K562 (cell line): ENCODE measurements around the gene HAAO. TPM values are rescaled to one million over a fixed set of nuclear protein-coding genes. Genes with fewer than 3 reads are reported as not detected.

Source experiments
- ATAC-seq: fragments of 200-7000 bp; cut with Tn5 transposase; 3 replicates; pipeline ENCODE4 v1.9.1; 2020; ENCODE audit warnings: moderate library complexity
- BruUV-seq: library from RNA; stranded (reverse); fragments of 400-500 nt; replicated peaks from 2 replicates; lab custom pipeline; 2021; lab: Mats Ljungman, UMichigan
- CTCF ChIA-PET: fragments of 300-600 bp; formaldehyde crosslinking; extraction: SDS; loops from one replicate; lab custom pipeline; 2021; ENCODE audit warnings: low intra/inter-chr PET ratio; lab: Yijun Ruan, JAX
- POLR2A ChIA-PET: fragments of 300-600, 350-650 bp; sonication (Branson Sonifier 250); formaldehyde crosslinking; extraction: SDS; loops from one replicate; lab custom pipeline; 2021; ENCODE audit warnings: antibody characterized with exemption, inconsistent platforms; lab: Yijun Ruan, JAX
- DNase-seq, 4 experiments: peaks; one replicate each; pipeline versions ENCODE4 v3.0.0 to v3.0.0-alpha.2; 2011 to 2018; ENCODE audit warnings: low spot score in 3 of 4, mixed read lengths in 3 of 4; ENCODE audit errors: extremely low read depth in 1 of 4
- FAIRE-seq: peaks from 2 replicates; lab custom pipeline; 2011; peaks lifted over from hg19 to GRCh38; lab: Jason Lieb, UNC
- H2AFZ ChIP-seq: 2 replicates; pipeline ENCODE4 v1.6.0; 2011; ENCODE audit warnings: low read depth, low read length, control low read depth, inconsistent platforms
- H3K27ac ChIP-seq: fragments of 200-600 bp; 3 replicates; pipeline ENCODE4 v1.8.0; 2011; ENCODE audit warnings: low read depth, mild to moderate bottlenecking, control low read depth, inconsistent platforms, low read length, moderate library complexity, mixed read lengths; ENCODE audit errors: extremely low read depth
- H3K27me3 ChIP-seq, 2 experiments: fragments of 300-600 bp in 1 of 2; 2 replicates in 1 of 2; 3 replicates in 1 of 2; pipeline versions ENCODE4 v1.6.0 to v1.8.0; 2011; ENCODE audit warnings: inconsistent platforms in 2 of 2, low read length in 2 of 2, mild to moderate bottlenecking in 1 of 2, mixed read lengths in 1 of 2, moderate library complexity in 1 of 2; ENCODE audit not compliant: control insufficient read depth in 2 of 2, insufficient read depth in 2 of 2
- H3K36me3 ChIP-seq: fragments of 300-600 bp; 3 replicates; pipeline ENCODE4 v1.8.0; 2011; ENCODE audit warnings: mild to moderate bottlenecking, low read length, inconsistent platforms; ENCODE audit not compliant: control insufficient read depth, insufficient read depth
- H3K4me1 ChIP-seq, 2 experiments: fragments of 200-600 bp in 1 of 2; replicated peaks in 1 of 2; 2 replicates in 1 of 2; 3 replicates in 1 of 2; pipeline versions ENCODE4 v1.5.1 to v1.8.0; 2011; ENCODE audit warnings: inconsistent platforms in 2 of 2, low read length in 2 of 2, mild to moderate bottlenecking in 1 of 2, mixed read lengths in 1 of 2, moderate library complexity in 1 of 2; ENCODE audit not compliant: control insufficient read depth in 2 of 2, insufficient read depth in 2 of 2
- H3K4me2 ChIP-seq: 2 replicates; pipeline ENCODE4 v1.6.1; 2011; ENCODE audit warnings: low read length, control low read depth, inconsistent platforms, mixed read lengths; ENCODE audit not compliant: insufficient read depth
- H3K4me3 ChIP-seq: fragments of 200-600 bp; sonication (generic), shearing (Covaris generic); 2 replicates; pipeline ENCODE4 v1.5.1; 2016; ENCODE audit warnings: control low read depth, inconsistent platforms
- H3K79me2 ChIP-seq: fragments of 200-600 bp; 3 replicates; pipeline ENCODE4 v1.8.0; 2011; ENCODE audit warnings: low read length, inconsistent platforms; ENCODE audit not compliant: control insufficient read depth, insufficient read depth
- H3K9ac ChIP-seq, 2 experiments: 2 replicates each; pipeline versions ENCODE4 v1.6.0 to v1.6.1; 2011; ENCODE audit warnings: low read depth in 2 of 2, low read length in 2 of 2, control low read depth in 1 of 2, inconsistent platforms in 1 of 2, mild to moderate bottlenecking in 1 of 2, mixed read lengths in 1 of 2; ENCODE audit not compliant: insufficient read depth in 1 of 2
- H3K9me1 ChIP-seq: one replicate; pipeline ENCODE4 v1.6.0; 2011; ENCODE audit warnings: inconsistent platforms, mild to moderate bottlenecking, low read length, moderate library complexity; ENCODE audit not compliant: control insufficient read depth, insufficient read depth
- H3K9me3 ChIP-seq: replicated peaks from 2 replicates; pipeline ENCODE4 v1.5.1; 2011; ENCODE audit warnings: low read depth, low read length, inconsistent platforms; ENCODE audit not compliant: control insufficient read depth, insufficient read depth
- H4K20me1 ChIP-seq: replicated peaks from 2 replicates; pipeline ENCODE4 v1.6.1; 2011; ENCODE audit warnings: low read length, inconsistent platforms, mixed read lengths; ENCODE audit not compliant: control insufficient read depth, insufficient read depth
- ELK3 ChIP-seq: fragments of 450-650 bp; formaldehyde crosslinking; IDR thresholded peaks from 2 replicates; pipeline ENCODE4 v1.4.0; 2020; ENCODE audit warnings: mild to moderate bottlenecking
- GATA2 ChIP-seq: sonication (generic); formaldehyde crosslinking; IDR thresholded peaks from 2 replicates; pipeline ENCODE4 v1.4.0; 2020; ENCODE audit warnings: mild to moderate bottlenecking, missing genetic modification reagents
- POLR2B ChIP-seq: fragments of 450-650 bp; IDR thresholded peaks from 2 replicates; pipeline ENCODE4 v1.6.1; 2018; ENCODE audit warnings: low read depth; ENCODE audit not compliant: partially characterized antibody
- TAF15 ChIP-seq: fragments of 200-400 bp; formaldehyde crosslinking; IDR thresholded peaks from 2 replicates; pipeline ENCODE4 v1.6.1; 2017; ENCODE audit warnings: mild to moderate bottlenecking, low read depth, low read length, moderate library complexity
- TFAP4 ChIP-seq: sonication (generic); formaldehyde crosslinking; IDR thresholded peaks from 2 replicates; pipeline ENCODE4 v1.8.0; 2022; ENCODE audit warnings: missing genetic modification reagents, mild to moderate bottlenecking, moderate library complexity, borderline replicate concordance
- ZBTB33 ChIP-seq: sonication (generic); formaldehyde crosslinking; IDR thresholded peaks from 2 replicates; pipeline ENCODE4 v1.8.1; 2023; ENCODE audit warnings: mild to moderate bottlenecking, missing genetic modification reagents
- ZNF318 ChIP-seq, 2 experiments: fragments of 450-650 bp; IDR thresholded peaks; 2 replicates each; pipeline ENCODE4 v1.6.1; 2016; ENCODE audit warnings: mild to moderate bottlenecking in 2 of 2, borderline replicate concordance in 1 of 2, low read depth in 1 of 2, moderate library complexity in 1 of 2
- WGBS: fragments of 100-300 bp; shearing (Covaris generic); methylation state at CpG from one replicate; pipeline ENCODE4 v1.1.6; 2016; ENCODE audit warnings: low coverage, mixed read lengths; ENCODE audit not compliant: insufficient coverage; ENCODE audit errors: missing lambda C conversion rate; 5-methylcytosine and 5-hydroxymethylcytosine counted together
- in situ Hi-C: fragments of 300-500 bp; cut with MboI; formaldehyde crosslinking; loops from 4 replicates; pipeline ENCODE4 v1.15.0; 2018; ENCODE audit warnings: inconsistent platforms, mixed read lengths
- intact Hi-C: fragments of 100-400 bp; cut with micrococcal nuclease; formaldehyde crosslinking; loops from 2 replicates; pipeline ENCODE4 v1.14.2; 2022
- polyA plus RNA-seq, 8 experiments: library from polyadenylated mRNA; depleted of rRNA in 4 of 8; stranded (reverse) in 5 of 8; unstranded in 3 of 8; fragments of >200 nt; fragmentation: Nextera tagmentation in 2 of 8; fragmentation: Illumina TruSeq in 1 of 8; extraction: Ambion mirVana in 2 of 8; extraction: Trizol in 1 of 8; gene quantifications; 2 replicates each; pipeline versions ENCODE4 v1.2.1 to v1.2.3, GENCODE V29; 2011 to 2014; ENCODE audit warnings: inconsistent platforms in 1 of 8, missing spikeins in 1 of 8
- total RNA-seq, 7 experiments: library from RNA; depleted of rRNA in 6 of 7; stranded (reverse); fragments of >200 nt in 6 of 7; fragmentation: Illumina TruSeq in 2 of 7; extraction: Trizol in 2 of 7; gene quantifications; 2 replicates each; pipeline versions ENCODE4 v1.2.1 to v1.2.3, GENCODE V29; 2011 to 2021; ENCODE audit warnings: low replicate concordance in 1 of 7

HAAO gene
- total and polyA plus RNA-seq, 9 of the 15 experiments (the other 6 are each of a cell fraction or from before 2014, with no cell fraction given): not detected

- ChIA-PET POLR2A (interaction anchor here (0.6 to 2.6 kb wide), 3 partner anchors 8 to 13 kb away, joined by 3 to 8 read pairs (median 4); partner anchors contain the start of gene HAAO), CTCF (no interaction called here)
- no peaks in the 10 kb centered on the region for H3K79me2 ChIP-seq
- no peaks in the 10 kb centered on the region for H3K36me3 ChIP-seq
- 3% methylated on average over 4 of the region's 4 CpGs for WGBS
- H3K4me1 ChIP-seq: no peaks in the 10 kb centered on the region; a peak in 1 of 5 replicates
- intact Hi-C loops (no loop called here), in situ Hi-C loops (no loop called here)
- no peak overlapping the region for H3K9ac ChIP-seq
- no peak for ATAC-seq
- no peak overlapping the region for H3K27ac ChIP-seq
- H3K9me3 ChIP-seq: no peaks in the 10 kb centered on the region
- no peak for DNase-seq
- no TSS peak for BruUV-seq
- FAIRE-seq: no peak
- peaks cover 4 to 17% of the 10 kb centered on the region in 2 experiments; a peak in 3 of 5 replicates for H3K27me3 ChIP-seq
- H3K4me3 ChIP-seq: no peak overlapping the region
- no peak overlapping the region for H3K4me2 ChIP-seq
- no peaks in the 10 kb centered on the region for H3K9me1 ChIP-seq
- H2AFZ ChIP-seq: no peak overlapping the region
- H4K20me1 ChIP-seq: no peaks in the 10 kb centered on the region
- no peak for TF ChIP-seq ZBTB33 (CRISPR knock-in tag)
- no peak for TF ChIP-seq ZNF318 (IDR thresholded peaks at IDR 0.05; ENCODE audit: borderline replicate concordance in 1 of 2, low read depth in 1 of 2)
- TF ChIP-seq TFAP4 (CRISPR knock-in tag): no peak
- no peak for TF ChIP-seq ELK3 (CRISPR knock-in tag)
- no peak for TF ChIP-seq POLR2B
- TF ChIP-seq GATA2 (CRISPR knock-in tag): no peak
- TF ChIP-seq TAF15: no peak
These were observed 8.1 kb upstream of the HAAO start for GRCh38 chr2:42800461-42800962.
